Measurements from ENCODE around the gene PIR. TPM values are rescaled to one million over a fixed set of nuclear protein-coding genes. Genes with fewer than 3 reads are reported as not detected.

Gene PIR
- total and polyA plus RNA-seq, 4 experiments from 2014 or later, result 0.53 TPM; not detected in 3

- DNase-seq, result no peak
- Histone ChIP-seq H3K4me3 (ENCODE audit: low read length in 2 of 2) (no peak overlapping the region), H3K27ac (ENCODE audit: low read depth, low read length) (no peak overlapping the region), H3K9me3 (ENCODE audit: control insufficient read depth in 1 of 2, low read length in 2 of 2) (no peaks in the 10 kb centered on the region), H3K4me1 (ENCODE audit: insufficient read depth, low read length) (no peaks in the 10 kb centered on the region), H3K27me3 (ENCODE audit: insufficient read depth, low read length) (no peaks in the 10 kb centered on the region), H3K36me3 (ENCODE audit: insufficient read depth, low read length) (no peaks in the 10 kb centered on the region)
- Mint-ChIP-seq H3K9me3 (no peaks in the 10 kb centered on the region), H3K4me1 (no peaks in the 10 kb centered on the region), H3K27me3 (peaks cover 0 to 2% of the 10 kb centered on the region in 2 donors), H3K27ac (no peak overlapping the region), H3K36me3 (no peaks in the 10 kb centered on the region), H3K4me3 (no peak overlapping the region)
- POLR2A ChIA-PET (ENCODE audit: partially characterized antibody), result no interaction called here
- CTCF ChIA-PET (ENCODE audit: partially characterized antibody), result no interaction called here
- intact Hi-C loops (cut with micrococcal nuclease), result no loop called here
Measured at GRCh38 chrX:15425024-15425423, 68.1 kb downstream of the PIR start.

- ChIA-PET POLR2A (ENCODE audit: partially characterized antibody) (no interaction called here), CTCF (ENCODE audit: partially characterized antibody) (no interaction called here)
- no peaks in the 10 kb centered on the region for H3K9me3 ChIP-seq (ENCODE audit: control insufficient read depth in 1 of 2, low read length in 2 of 2)
- DNase-seq, result no peak
- H3K27me3 Mint-ChIP-seq, result peaks cover 3 to 4% of the 10 kb centered on the region in 2 donors
- no peak overlapping the region for H3K4me3 Mint-ChIP-seq
- no peaks in the 10 kb centered on the region for H3K36me3 ChIP-seq (ENCODE audit: insufficient read depth, low read length)
- H3K27ac ChIP-seq (ENCODE audit: low read depth, low read length), result no peak overlapping the region
- intact Hi-C loops (cut with micrococcal nuclease), result no loop called here
- H3K27me3 ChIP-seq (ENCODE audit: insufficient read depth, low read length), result no peaks in the 10 kb centered on the region
- H3K36me3 Mint-ChIP-seq, result peaks cover 0 to 2% of the 10 kb centered on the region in 2 donors
- H3K4me1 Mint-ChIP-seq, result no peaks in the 10 kb centered on the region
- H3K4me1 ChIP-seq (ENCODE audit: insufficient read depth, low read length), result no peaks in the 10 kb centered on the region
- no peak overlapping the region for H3K4me3 ChIP-seq (ENCODE audit: low read length in 2 of 2)
- H3K27ac Mint-ChIP-seq, result no peak overlapping the region
- peaks cover 0 to 16% (median 6%) of the 10 kb centered on the region in 8 donors for H3K9me3 Mint-ChIP-seq
Measured at GRCh38 chrX:15418707-15419181, 74.4 kb downstream of the PIR start.

GRCh38 chrX:15418041-15418706 is 75.0 kb downstream of the PIR start:
- H3K4me1 Mint-ChIP-seq, result no peaks in the 10 kb centered on the region
- no peak overlapping the region for H3K27ac ChIP-seq (ENCODE audit: low read depth, low read length)
- no peak overlapping the region for H3K27ac Mint-ChIP-seq
- H3K9me3 ChIP-seq (ENCODE audit: control insufficient read depth in 1 of 2, low read length in 2 of 2), result no peaks in the 10 kb centered on the region
- H3K9me3 Mint-ChIP-seq, result peaks cover 0 to 16% (median 6%) of the 10 kb centered on the region in 8 donors
- ChIA-PET POLR2A (ENCODE audit: partially characterized antibody) (no interaction called here), CTCF (ENCODE audit: partially characterized antibody) (no interaction called here)
- no peaks in the 10 kb centered on the region for H3K36me3 ChIP-seq (ENCODE audit: insufficient read depth, low read length)
- peaks cover 0 to 2% of the 10 kb centered on the region in 2 donors for H3K36me3 Mint-ChIP-seq
- no peak overlapping the region for H3K4me3 ChIP-seq (ENCODE audit: low read length in 2 of 2)
- no peaks in the 10 kb centered on the region for H3K27me3 ChIP-seq (ENCODE audit: insufficient read depth, low read length)
- peaks cover 3 to 4% of the 10 kb centered on the region in 2 donors for H3K27me3 Mint-ChIP-seq
- H3K4me1 ChIP-seq (ENCODE audit: insufficient read depth, low read length), result no peaks in the 10 kb centered on the region
- intact Hi-C loops (cut with micrococcal nuclease), result no loop called here
- no peak overlapping the region for H3K4me3 Mint-ChIP-seq
- DNase-seq, result no peak

- H3K27ac ChIP-seq (ENCODE audit: low read depth, low read length), result no peak overlapping the region
- no peak overlapping the region for H3K4me3 ChIP-seq (ENCODE audit: low read length in 2 of 2)
- no peaks in the 10 kb centered on the region for H3K9me3 ChIP-seq (ENCODE audit: control insufficient read depth in 1 of 2, low read length in 2 of 2)
- H3K4me1 ChIP-seq (ENCODE audit: insufficient read depth, low read length), result no peaks in the 10 kb centered on the region
- Mint-ChIP-seq H3K36me3 (peaks cover 0 to 2% of the 10 kb centered on the region in 2 donors), H3K4me3 (no peak overlapping the region), H3K27ac (no peak overlapping the region), H3K9me3 (peaks cover 0 to 16% (median 6%) of the 10 kb centered on the region in 8 donors), H3K4me1 (no peaks in the 10 kb centered on the region), H3K27me3 (peaks cover 6 to 7% of the 10 kb centered on the region in 2 donors)
- no peaks in the 10 kb centered on the region for H3K36me3 ChIP-seq (ENCODE audit: insufficient read depth, low read length)
- no peak for DNase-seq
- intact Hi-C loops (cut with micrococcal nuclease), result no loop called here
- POLR2A ChIA-PET (ENCODE audit: partially characterized antibody), result no interaction called here
- H3K27me3 ChIP-seq (ENCODE audit: insufficient read depth, low read length), result no peaks in the 10 kb centered on the region
- CTCF ChIA-PET (ENCODE audit: partially characterized antibody), result no interaction called here
Measured at GRCh38 chrX:15416133-15416993, 76.8 kb downstream of the PIR start.

GRCh38 chrX:15413101-15413500 is 80.0 kb downstream of the PIR start:
- Histone ChIP-seq H3K4me1 (ENCODE audit: insufficient read depth, low read length) (no peaks in the 10 kb centered on the region), H3K27me3 (ENCODE audit: insufficient read depth, low read length) (no peaks in the 10 kb centered on the region), H3K27ac (ENCODE audit: low read depth, low read length) (no peak overlapping the region), H3K36me3 (ENCODE audit: insufficient read depth, low read length) (no peaks in the 10 kb centered on the region), H3K9me3 (ENCODE audit: control insufficient read depth in 1 of 2, low read length in 2 of 2) (no peaks in the 10 kb centered on the region), H3K4me3 (ENCODE audit: low read length in 2 of 2) (no peak overlapping the region)
- POLR2A ChIA-PET (ENCODE audit: partially characterized antibody), result no interaction called here
- Mint-ChIP-seq H3K4me3 (no peak overlapping the region), H3K36me3 (peaks cover 0 to 2% of the 10 kb centered on the region in 2 donors), H3K27me3 (peaks cover 7 to 10% of the 10 kb centered on the region in 2 donors), H3K9me3 (peaks cover 0 to 12% (median 4%) of the 10 kb centered on the region in 8 donors), H3K27ac (no peak overlapping the region), H3K4me1 (no peaks in the 10 kb centered on the region)
- CTCF ChIA-PET (ENCODE audit: partially characterized antibody), result no interaction called here
- intact Hi-C loops (cut with micrococcal nuclease), result no loop called here
- no peak for DNase-seq

GRCh38 chrX:15410947-15411346 is 82.2 kb downstream of the PIR start:
- intact Hi-C loops (cut with micrococcal nuclease), result no loop called here
- no peak overlapping the region for H3K27ac Mint-ChIP-seq
- no peak overlapping the region for H3K27ac ChIP-seq (ENCODE audit: low read depth, low read length)
- H3K9me3 ChIP-seq (ENCODE audit: control insufficient read depth in 1 of 2, low read length in 2 of 2), result no peaks in the 10 kb centered on the region
- no peaks in the 10 kb centered on the region for H3K4me1 Mint-ChIP-seq
- H3K4me3 ChIP-seq (ENCODE audit: low read length in 2 of 2), result no peak overlapping the region
- peaks cover 4 to 7% of the 10 kb centered on the region in 2 donors for H3K27me3 Mint-ChIP-seq
- no peaks in the 10 kb centered on the region for H3K27me3 ChIP-seq (ENCODE audit: insufficient read depth, low read length)
- H3K9me3 Mint-ChIP-seq, result no peaks in the 10 kb centered on the region
- H3K4me1 ChIP-seq (ENCODE audit: insufficient read depth, low read length), result no peaks in the 10 kb centered on the region
- no peak overlapping the region for H3K4me3 Mint-ChIP-seq
- ChIA-PET POLR2A (ENCODE audit: partially characterized antibody) (no interaction called here), CTCF (ENCODE audit: partially characterized antibody) (no interaction called here)
- H3K36me3 Mint-ChIP-seq, result no peaks in the 10 kb centered on the region
- H3K36me3 ChIP-seq (ENCODE audit: insufficient read depth, low read length), result no peaks in the 10 kb centered on the region
- no peak for DNase-seq

- Histone ChIP-seq H3K27ac (ENCODE audit: low read depth, low read length) (no peak overlapping the region), H3K9me3 (ENCODE audit: control insufficient read depth in 1 of 2, low read length in 2 of 2) (no peaks in the 10 kb centered on the region), H3K4me3 (ENCODE audit: low read length in 2 of 2) (no peak overlapping the region), H3K27me3 (ENCODE audit: insufficient read depth, low read length) (no peaks in the 10 kb centered on the region), H3K4me1 (ENCODE audit: insufficient read depth, low read length) (no peaks in the 10 kb centered on the region), H3K36me3 (ENCODE audit: insufficient read depth, low read length) (no peaks in the 10 kb centered on the region)
- no peak overlapping the region for H3K27ac Mint-ChIP-seq
- intact Hi-C loops (cut with micrococcal nuclease), result no loop called here
- no peaks in the 10 kb centered on the region for H3K4me1 Mint-ChIP-seq
- POLR2A ChIA-PET (ENCODE audit: partially characterized antibody), result no interaction called here
- peaks cover 4 to 7% of the 10 kb centered on the region in 2 donors for H3K27me3 Mint-ChIP-seq
- no peak for DNase-seq
- CTCF ChIA-PET (ENCODE audit: partially characterized antibody), result no interaction called here
- no peak overlapping the region for H3K4me3 Mint-ChIP-seq
- no peaks in the 10 kb centered on the region for H3K36me3 Mint-ChIP-seq
- H3K9me3 Mint-ChIP-seq, result no peaks in the 10 kb centered on the region
Measured at GRCh38 chrX:15410430-15410829, 82.7 kb downstream of the PIR start.
